ENCODE results near the gene DACH1.

DACH1 gene

DNA sequence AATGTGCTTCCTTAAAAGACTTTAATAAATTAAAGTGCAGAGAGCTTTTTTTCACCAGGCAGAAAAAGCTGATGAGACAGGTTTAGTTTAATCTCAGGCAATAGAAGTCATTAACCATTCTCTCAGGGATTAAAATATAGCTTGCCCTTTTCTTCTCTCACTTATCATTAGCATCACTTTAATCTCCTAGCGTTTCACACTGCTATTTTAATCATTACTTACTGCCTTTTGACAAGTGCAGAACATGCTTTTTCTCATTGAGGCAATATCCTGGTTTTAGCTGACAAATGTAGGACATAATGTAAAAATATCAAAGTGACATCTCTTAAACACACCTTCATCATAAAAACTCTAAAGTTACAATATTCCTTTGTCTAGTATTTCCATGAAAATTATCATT is 94.6 kb downstream of the DACH1 start:
- no peak for DNase-seq

DNA sequence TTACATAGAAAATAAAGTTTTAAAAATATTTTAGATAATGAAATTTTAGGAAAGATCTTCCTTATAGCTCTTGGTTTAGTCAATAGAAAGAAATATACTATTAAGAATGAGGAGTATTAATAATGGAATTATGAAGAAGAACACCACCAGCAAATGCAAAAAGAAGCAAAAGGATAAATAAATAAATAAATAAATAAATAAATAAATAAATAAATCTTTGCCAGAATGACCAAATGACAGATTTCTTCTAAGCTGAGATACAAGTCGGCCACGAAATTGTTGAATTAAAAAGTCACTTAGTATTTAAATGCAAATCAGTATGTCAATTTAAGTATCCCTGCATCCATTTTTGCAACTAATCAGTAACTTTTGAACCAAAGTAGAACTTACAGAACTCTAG is 95.9 kb downstream of the DACH1 start:
- DNase-seq, result no peak

DNA sequence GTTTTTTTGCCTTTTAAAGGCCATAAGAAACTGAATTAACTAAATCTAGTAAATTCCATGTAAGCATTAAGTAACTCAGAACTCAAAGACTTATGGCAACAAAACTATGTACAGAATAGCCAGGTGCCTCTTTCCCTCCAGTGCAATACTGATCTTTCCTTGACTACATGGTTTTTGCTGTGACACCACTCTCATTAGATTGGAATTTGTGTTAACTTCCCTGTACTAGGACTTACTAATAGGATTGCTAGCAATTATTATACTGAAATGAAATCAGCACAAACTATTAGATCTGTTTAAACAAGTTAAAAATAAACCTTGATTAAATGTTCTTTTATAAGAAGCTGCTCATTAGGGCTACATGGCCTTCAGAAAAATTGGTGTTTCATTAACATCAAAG is 96.3 kb downstream of the DACH1 start:
- DNase-seq, result no peak

- DNase-seq, result no peak
These were observed 98.1 kb downstream of the DACH1 start for GRCh38 chr13:71768881-71769280.

GRCh38 chr13:71759651-71760511 is 107.1 kb downstream of the DACH1 start:
- no peak for DNase-seq

- DNase-seq, result no peak
These were observed 108.2 kb downstream of the DACH1 start for GRCh38 chr13:71758828-71759227.

DNA sequence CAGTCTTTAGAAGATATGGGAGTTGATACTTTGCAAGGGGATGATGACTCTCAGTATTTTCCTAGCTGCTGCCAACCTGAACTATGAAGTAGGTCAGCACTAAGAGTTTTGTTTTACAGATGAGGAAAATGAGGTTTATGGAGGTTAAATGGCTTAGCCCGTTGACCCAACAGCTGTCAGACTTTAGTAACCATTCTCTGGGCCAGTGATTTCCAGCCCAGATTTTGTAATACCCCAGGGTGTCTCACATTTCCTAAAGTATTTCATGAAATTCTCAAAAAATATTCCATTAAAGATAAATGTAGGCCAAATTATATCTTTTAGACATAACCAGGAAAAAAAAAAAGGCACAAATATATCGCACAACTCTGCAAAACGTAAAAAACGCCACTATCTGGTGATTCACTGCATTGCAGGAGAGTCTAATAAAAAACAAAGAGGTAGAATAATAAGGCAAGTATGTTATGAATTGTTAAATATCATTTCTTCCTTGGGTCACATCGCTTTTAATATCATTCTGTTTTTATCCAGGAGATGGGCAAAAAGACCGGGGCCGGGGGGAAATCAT is 112.5 kb downstream of the DACH1 start:
- no peak for DNase-seq

- no peak for DNase-seq
These were observed 114.1 kb downstream of the DACH1 start for GRCh38 chr13:71752775-71753513.

DNA sequence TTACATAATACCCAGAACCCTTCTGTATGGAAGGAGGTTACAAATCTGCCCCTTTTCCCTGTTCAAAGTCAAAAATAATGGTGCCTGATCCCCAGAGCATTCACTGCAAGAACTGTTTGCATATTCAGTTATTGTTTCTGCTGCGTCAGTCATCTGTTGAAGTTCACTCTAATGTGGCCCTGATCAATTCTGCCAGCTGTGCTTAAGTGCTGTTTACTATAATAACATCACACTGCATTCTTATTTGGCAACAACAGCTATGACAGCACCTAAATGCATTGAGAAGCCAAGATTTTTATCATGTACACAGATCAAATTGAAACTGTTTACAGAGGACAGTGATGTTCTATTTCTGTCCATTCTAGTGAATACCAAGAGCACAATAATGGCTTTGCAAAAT is 115.9 kb downstream of the DACH1 start:
- no peak for DNase-seq

DNA sequence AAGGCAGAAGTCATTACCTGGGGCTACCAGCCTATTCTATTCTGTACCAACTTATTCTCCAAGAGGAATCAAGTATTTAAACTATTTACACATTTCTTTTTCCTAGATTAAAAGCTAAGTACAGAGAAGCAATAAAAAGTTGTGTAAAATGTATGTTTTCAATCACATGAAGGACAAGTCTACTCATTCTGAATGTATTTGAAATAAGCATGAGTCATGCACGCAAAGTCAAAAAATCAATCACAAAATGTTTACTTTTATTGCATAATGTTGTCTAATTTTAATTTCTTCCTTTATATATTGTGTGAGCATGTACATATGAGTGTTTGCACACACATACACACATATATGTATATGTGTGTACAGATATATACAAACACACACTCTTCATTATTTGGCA is 136.7 kb downstream of the DACH1 start:
- DNase-seq, result no peak

- DNase-seq, result no peak
These were observed 137.6 kb downstream of the DACH1 start for GRCh38 chr13:71729441-71729840.

GRCh38 chr13:71727662-71728061 is 139.3 kb downstream of the DACH1 start:
- no peak for DNase-seq

DNA sequence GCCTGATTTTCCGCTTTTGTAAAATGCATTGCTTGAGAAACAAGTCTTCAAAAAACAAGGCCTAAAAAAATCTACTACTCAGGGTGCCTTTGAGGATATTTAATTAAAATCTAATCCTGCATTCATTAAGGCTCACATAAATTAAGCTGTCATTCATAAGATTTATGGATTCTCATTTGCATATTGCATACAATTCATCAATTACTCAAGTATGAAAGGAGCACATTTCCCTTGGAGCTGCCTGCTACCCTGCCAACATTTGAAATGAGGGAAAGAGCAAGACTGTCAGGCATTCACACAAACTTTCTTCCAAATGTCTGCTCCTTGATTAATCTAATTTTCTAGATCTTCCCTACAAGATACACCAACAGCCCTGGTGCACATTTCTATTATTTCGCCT is 140.0 kb downstream of the DACH1 start:
- DNase-seq, result no peak

GRCh38 chr13:71722206-71722605 is 144.8 kb downstream of the DACH1 start:
- no peak for DNase-seq

- DNase-seq, result no peak
These were observed 145.9 kb downstream of the DACH1 start for GRCh38 chr13:71721104-71721503.

DNA sequence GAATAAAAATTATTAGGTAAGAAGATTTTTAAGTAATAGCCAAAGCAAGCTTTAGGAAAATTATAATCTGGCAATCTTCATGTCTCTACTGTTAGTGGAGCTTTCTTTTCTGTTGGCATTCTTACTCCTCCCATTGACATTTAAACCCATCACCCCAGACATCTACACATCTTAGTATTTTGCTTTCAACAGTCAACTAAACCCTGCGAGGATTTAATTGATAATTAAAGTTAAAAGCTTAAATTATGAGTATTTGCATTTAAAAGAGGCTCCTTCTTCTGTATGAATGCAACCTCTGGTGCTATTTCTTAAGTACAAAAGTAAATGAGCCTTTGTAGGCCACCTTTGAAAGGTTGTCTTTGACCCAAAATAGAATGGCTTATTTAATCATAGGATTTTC is 148.1 kb downstream of the DACH1 start:
- DNase-seq, result no peak

DNA sequence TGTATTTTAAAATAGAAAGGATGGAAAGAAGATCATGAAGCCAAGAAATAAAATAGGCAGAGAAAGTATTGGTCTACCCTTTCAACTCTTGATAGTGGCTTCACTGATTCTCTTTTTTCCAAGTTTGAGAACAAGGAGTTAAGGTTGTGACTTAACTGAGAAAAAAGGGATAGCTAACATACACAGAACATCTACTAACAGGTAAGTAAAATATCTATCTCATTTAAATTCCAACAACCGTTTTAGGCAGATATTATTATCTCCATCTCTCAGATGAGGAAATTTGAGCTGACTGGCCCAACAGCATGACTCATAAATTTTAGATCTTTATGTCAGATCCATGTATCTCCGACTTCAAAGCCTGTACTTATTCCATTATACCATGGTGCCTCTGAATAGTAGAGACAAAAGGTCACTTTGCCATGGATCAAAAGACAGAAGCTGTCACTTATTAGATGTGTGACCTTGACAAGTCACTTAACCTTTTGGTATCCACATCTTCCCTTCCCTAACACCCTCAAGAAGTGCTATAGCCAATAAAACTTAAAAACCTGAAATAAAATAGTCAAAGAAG is 152.1 kb downstream of the DACH1 start:
- no peak for DNase-seq

DNA sequence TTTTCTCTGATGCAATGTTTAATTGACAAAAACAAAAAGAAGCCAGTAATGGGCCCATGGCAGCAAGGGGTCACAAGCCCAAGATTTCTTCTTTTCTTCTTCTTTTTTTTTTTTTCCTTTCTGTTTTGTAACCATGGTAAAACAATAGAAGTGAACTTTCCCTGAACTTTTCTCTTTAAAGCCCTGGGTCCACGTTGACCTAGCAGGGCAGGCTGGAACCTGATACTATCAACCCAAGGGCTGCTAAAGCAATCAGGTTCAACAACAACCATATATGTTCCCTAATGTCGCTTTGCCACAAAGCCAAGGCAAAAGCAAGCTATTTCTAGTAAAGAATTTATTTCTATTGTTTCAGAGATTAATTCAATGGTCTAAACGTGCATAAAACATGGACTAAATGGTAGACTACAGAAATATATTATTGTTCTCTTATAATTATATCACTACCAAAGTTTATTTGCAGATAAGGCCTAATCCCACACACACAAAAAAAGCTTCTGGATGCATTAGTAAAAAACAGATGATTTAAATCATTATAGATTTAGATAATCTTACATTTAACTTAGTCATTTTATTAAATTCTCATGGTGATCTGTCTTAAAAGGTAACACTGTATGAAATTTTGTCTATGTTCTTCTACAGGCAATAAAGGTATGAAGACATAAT is 153.9 kb downstream of the DACH1 start:
- DNase-seq, result no peak

DNA sequence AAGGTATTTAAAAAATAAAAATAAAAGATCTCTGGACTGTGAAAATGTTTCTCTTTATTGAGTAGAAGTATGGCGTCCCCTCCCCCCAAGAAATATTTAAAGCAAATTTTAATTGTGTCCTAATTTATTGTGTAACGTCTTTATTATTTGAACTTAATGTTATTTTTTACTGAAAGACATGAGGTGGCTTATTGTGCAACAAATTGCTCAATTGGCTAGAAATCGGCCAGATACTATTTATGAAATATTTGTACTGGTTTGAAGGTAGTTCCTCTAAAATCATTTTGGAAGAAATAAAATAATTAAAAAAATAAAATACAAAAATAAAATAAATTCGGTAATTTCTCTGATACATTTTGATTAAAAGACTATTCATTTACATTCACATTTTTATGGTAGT is 162.3 kb downstream of the DACH1 start:
- no peak for DNase-seq

GRCh38 chr13:71703138-71703537 is 163.9 kb downstream of the DACH1 start:
- no peak for DNase-seq

DNA sequence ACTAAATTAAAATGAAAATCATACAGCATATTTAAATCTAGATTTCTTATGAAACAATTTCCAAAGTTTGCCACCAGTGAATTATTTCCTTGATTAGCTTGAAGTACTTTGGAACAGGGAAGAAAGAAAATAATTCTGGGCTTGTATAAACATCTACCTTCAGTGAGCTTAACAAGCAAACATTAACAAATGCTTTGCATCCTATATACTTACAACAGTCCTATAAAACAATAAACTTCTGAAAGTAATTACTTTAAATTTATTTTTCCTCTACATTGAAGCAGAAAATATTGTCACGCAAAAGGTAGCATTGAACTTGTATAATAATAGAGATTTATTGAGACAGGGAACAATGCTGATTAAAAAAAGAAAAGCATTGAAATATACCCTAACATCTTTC is 164.8 kb downstream of the DACH1 start:
- DNase-seq, result no peak

DNA sequence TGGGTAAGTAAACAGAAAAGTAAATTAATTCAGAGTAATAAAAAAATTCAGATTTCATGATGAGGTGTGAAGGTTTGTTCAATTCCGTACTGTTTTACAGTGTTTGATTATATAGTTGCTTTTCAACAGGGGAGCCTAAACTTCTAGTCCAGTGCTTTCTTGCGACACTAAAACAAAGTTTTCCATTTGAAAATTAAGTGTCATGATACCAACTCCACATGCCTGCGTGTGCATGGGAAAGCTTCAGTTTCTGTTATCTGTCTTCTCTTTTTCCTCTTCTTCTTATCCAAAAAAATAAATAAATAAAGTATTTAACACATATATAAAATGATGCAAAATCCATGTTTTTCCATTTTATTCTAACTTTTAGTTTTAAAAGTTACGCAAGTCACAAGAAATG is 165.3 kb downstream of the DACH1 start:
- DNase-seq, result no peak

- no peak for DNase-seq
These were observed 167.7 kb downstream of the DACH1 start for GRCh38 chr13:71699342-71699741.
